T-cell (primary cell): ENCODE data around the gene GPRC6A. TPM values are rescaled to one million over a fixed set of nuclear protein-coding genes. Genes with fewer than 3 reads are reported as not detected.

ENCODE experiments used
- ATAC-seq, 4 experiments: fragments of 200-7000 bp in 3 of 4; fragments of 150-1000 bp in 1 of 4; cut with Tn5 transposase; replicated peaks in 1 of 4; 1 replicate in 3 of 4; 2 replicates in 1 of 4; pipeline ENCODE4 v1.10.0; 2021; ENCODE audit warnings: moderate library complexity in 3 of 4, mild to moderate bottlenecking in 2 of 4, moderate number of reproducible peaks in 1 of 4
- CTCF ChIA-PET, 2 donors: fragments of 300-600 bp; sonication (Branson Sonifier 250); formaldehyde crosslinking; loops; one replicate each; lab custom pipeline; 2022; ENCODE audit warnings: antibody characterized with exemption in 2 of 2; lab: Charles Lee
- POLR2A ChIA-PET, 2 donors: fragments of 300-600 bp; sonication (Branson Sonifier 250); formaldehyde crosslinking; loops; one replicate each; lab custom pipeline; 2022; ENCODE audit warnings: antibody characterized with exemption in 2 of 2; lab: Charles Lee
- DNase-seq, 35 experiments: peaks; one replicate each; pipeline versions ENCODE4 v3.0.0 to v3.0.0-alpha.2; 2013 to 2023
- H3K27ac ChIP-seq: one replicate; pipeline ENCODE4 v1.5.1; 2013; ENCODE audit warnings: low read length
- H3K27me3 ChIP-seq, 2 experiments: replicated peaks in 1 of 2; 1 replicate in 1 of 2; 2 replicates in 1 of 2; pipeline versions ENCODE4 v1.6.1 to v1.7.0; 2013; ENCODE audit warnings: low read length in 1 of 2, mixed read lengths in 1 of 2; ENCODE audit not compliant: control insufficient read depth in 2 of 2, insufficient read depth in 2 of 2; ENCODE audit errors: extremely low read depth in 1 of 2
- H3K36me3 ChIP-seq, 2 donors: 1 replicate in 1 of 2; 2 replicates in 1 of 2; pipeline versions ENCODE4 v1.6.1 to v1.7.0; 2013; ENCODE audit warnings: low read length in 1 of 2; ENCODE audit not compliant: control insufficient read depth in 2 of 2, insufficient read depth in 1 of 2; ENCODE audit errors: extremely low read depth in 1 of 2
- H3K4me1 ChIP-seq, 2 experiments: 1 replicate in 1 of 2; 2 replicates in 1 of 2; pipeline versions ENCODE4 v1.6.1 to v1.7.0; 2013; ENCODE audit warnings: low read length in 2 of 2, mixed read lengths in 1 of 2; ENCODE audit not compliant: insufficient read depth in 2 of 2, control insufficient read depth in 1 of 2; ENCODE audit errors: extremely low read depth in 1 of 2
- H3K4me3 ChIP-seq, 2 donors: 1 replicate in 1 of 2; 2 replicates in 1 of 2; pipeline versions ENCODE4 v1.5.1 to v1.7.0; 2013; ENCODE audit warnings: mild to moderate bottlenecking in 2 of 2, low read length in 1 of 2, moderate library complexity in 1 of 2; ENCODE audit not compliant: control insufficient read depth in 1 of 2; ENCODE audit errors: extremely low read depth in 1 of 2
- H3K9me3 ChIP-seq: 2 replicates; pipeline ENCODE4 v1.7.0; 2013
- H3K27ac Mint-ChIP-seq, 2 donors: one replicate each; pipeline ENCODE4 v1.8.0; 2020 to 2021; ENCODE audit warnings: mild to moderate bottlenecking in 2 of 2, mixed read lengths in 2 of 2
- H3K27me3 Mint-ChIP-seq, 2 donors: one replicate each; pipeline ENCODE4 v1.8.0; 2021 to 2022; ENCODE audit warnings: mixed read lengths in 2 of 2
- H3K36me3 Mint-ChIP-seq: one replicate; pipeline ENCODE4 v1.8.0; 2021; ENCODE audit warnings: mixed read lengths
- H3K4me1 Mint-ChIP-seq, 3 donors: one replicate each; pipeline ENCODE4 v1.8.0; 2020 to 2022; ENCODE audit warnings: mixed read lengths in 3 of 3, mild to moderate bottlenecking in 1 of 3
- H3K4me3 Mint-ChIP-seq, 3 donors: one replicate each; pipeline ENCODE4 v1.8.0; 2020 to 2022; ENCODE audit warnings: mild to moderate bottlenecking in 3 of 3, mixed read lengths in 3 of 3, moderate library complexity in 3 of 3
- H3K9me3 Mint-ChIP-seq, 3 donors: one replicate each; pipeline ENCODE4 v1.8.0; 2020 to 2022; ENCODE audit warnings: mixed read lengths in 3 of 3
- WGBS: methylation state at CpG from one replicate; pipeline ENCODE4 v1.1.5; 2013; ENCODE audit warnings: missing lambda C conversion rate; ENCODE audit not compliant: insufficient coverage; 5-methylcytosine and 5-hydroxymethylcytosine counted together
- total RNA-seq, 35 experiments: library from RNA in 6 of 35; stranded (reverse) in 6 of 35; fragments of 120-200 nt in 1 of 35; gene quantifications; one replicate each; pipeline versions ENCODE4 v1.2.1 to v1.2.4 and lab custom pipeline; 2013 to 2026

The GPRC6A gene
- total RNA-seq, 5 donors from 2014 or later (not counting 1 experiment from before 2014, with no cell fraction given) = not detected

DNA sequence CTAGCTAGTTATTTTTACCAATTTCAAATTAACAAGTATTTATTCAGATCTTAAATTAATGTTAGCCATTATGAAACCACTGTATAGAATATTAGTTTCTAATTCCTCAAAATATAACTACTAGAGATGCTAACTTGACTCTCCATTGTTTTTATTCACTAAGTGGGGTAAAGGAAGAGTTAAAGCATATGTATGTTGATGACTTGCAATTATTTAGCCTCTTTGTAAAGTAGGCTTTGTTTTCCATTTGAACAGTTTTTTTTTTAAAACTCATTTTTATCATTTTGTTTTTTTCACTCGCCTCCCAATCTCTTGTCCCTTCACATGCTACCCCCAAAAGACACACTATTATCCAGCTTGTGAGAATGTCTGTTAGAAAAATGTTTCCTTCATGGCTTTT lies 66.6 kb downstream of the GPRC6A start:
- ATAC-seq = no peak
- H3K4me3 Mint-ChIP-seq = no peak overlapping the region
- no peaks in the 10 kb centered on the region for H3K9me3 Mint-ChIP-seq
- peaks cover 11 to 15% (median 14%) of the 10 kb centered on the region in 3 donors for H3K4me1 Mint-ChIP-seq
- DNase-seq = no peak
- Histone ChIP-seq H3K36me3 (no peaks in the 10 kb centered on the region), H3K27ac (no peak overlapping the region), H3K9me3 (no peaks in the 10 kb centered on the region), H3K27me3 (peaks cover 8 to 24% of the 10 kb centered on the region in 2 experiments), H3K4me1 (peaks cover 0 to 8% of the 10 kb centered on the region in 2 experiments), H3K4me3 (no peak overlapping the region)
- H3K27ac Mint-ChIP-seq = no peak overlapping the region
- ChIA-PET CTCF (interaction anchor here in 1 of 2 donors (0.8 kb wide), 1 partner anchor 133 kb away, joined by 3 read pairs; no protein-coding TSS in a partner anchor), POLR2A (no interaction called here)
- no peaks in the 10 kb centered on the region for H3K36me3 Mint-ChIP-seq
- no CpG with 5 or more reads among the region's 1 CpG for WGBS
- peaks cover 33 to 40% of the 10 kb centered on the region in 2 donors for H3K27me3 Mint-ChIP-seq

GRCh38 chr6:116761779-116762178 lies 67.1 kb downstream of the GPRC6A start:
- H3K27me3 Mint-ChIP-seq = peaks cover 29 to 36% of the 10 kb centered on the region in 2 donors
- Histone ChIP-seq H3K27me3 (peaks cover 8 to 24% of the 10 kb centered on the region in 2 experiments), H3K27ac (no peak overlapping the region), H3K36me3 (no peaks in the 10 kb centered on the region), H3K4me3 (no peak overlapping the region), H3K9me3 (no peaks in the 10 kb centered on the region), H3K4me1 (peaks cover 0 to 8% of the 10 kb centered on the region in 2 experiments)
- H3K27ac Mint-ChIP-seq = no peak overlapping the region
- ChIA-PET POLR2A (no interaction called here), CTCF (interaction anchor here in 1 of 2 donors (0.8 kb wide), 1 partner anchor 133 kb away, joined by 3 read pairs; no protein-coding TSS in a partner anchor)
- H3K4me3 Mint-ChIP-seq = no peak overlapping the region
- no peaks in the 10 kb centered on the region for H3K36me3 Mint-ChIP-seq
- H3K9me3 Mint-ChIP-seq = no peaks in the 10 kb centered on the region
- 60% methylated on average over 1 of the region's 4 CpGs for WGBS
- H3K4me1 Mint-ChIP-seq = peaks cover 11 to 15% (median 14%) of the 10 kb centered on the region in 3 donors
- DNase-seq (no peak), ATAC-seq (no peak)

GRCh38 chr6:116745176-116745575 lies 83.7 kb downstream of the GPRC6A start:
- Mint-ChIP-seq H3K4me1 (no peaks in the 10 kb centered on the region), H3K4me3 (no peak overlapping the region), H3K27me3 (peaks cover 4 to 8% of the 10 kb centered on the region in 2 donors), H3K36me3 (no peaks in the 10 kb centered on the region), H3K9me3 (peaks cover 13 to 42% (median 16%) of the 10 kb centered on the region in 3 donors), H3K27ac (no peak overlapping the region)
- ATAC-seq = no peak
- H3K27ac ChIP-seq = no peak overlapping the region
- DNase-seq = no peak
- H3K4me1 ChIP-seq = no peaks in the 10 kb centered on the region
- no peak overlapping the region for H3K4me3 ChIP-seq
- POLR2A ChIA-PET = no interaction called here
- no peaks in the 10 kb centered on the region for H3K9me3 ChIP-seq
- CTCF ChIA-PET = no interaction called here
- peaks cover 0 to 2% of the 10 kb centered on the region in 2 experiments for H3K27me3 ChIP-seq
- no peaks in the 10 kb centered on the region for H3K36me3 ChIP-seq
- no CpG with 5 or more reads among the region's 5 CpGs for WGBS

Other genes starting within 250 kb of the GPRC6A start
- gene RSPH4A, start 212.6 kb downstream of the GPRC6A start, total RNA-seq = under 1 TPM; 0.38 to 0.91 (median 0.43) TPM
- 10 to 100 TPM; 10.4 to 14.1 (median 11.4) TPM for gene ZUP1, start 160.3 kb downstream of the GPRC6A start, total RNA-seq
- 10 to 100 TPM; 41.3 to 57.3 (median 45.6) TPM for gene KPNA5, start 147.9 kb downstream of the GPRC6A start, total RNA-seq
- not detected for gene FAM162B, start 63.4 kb downstream of the GPRC6A start, total RNA-seq
- not detected for gene RFX6, start 48.2 kb upstream of the GPRC6A start, total RNA-seq